Measurements from ENCODE around the gene HPSE2.
"Not testable (repeated sequence)": the region's sequence is repeated elsewhere in the genome, so short reads cannot be mapped to it uniquely, and the experiment has no call there.

The HPSE2 gene

GRCh38 chr10:98563811-98564210 lies 671.8 kb downstream of the HPSE2 start:
- DNase-seq: no peak
- no peak for ATAC-seq

- DNase-seq (no peak), ATAC-seq (no peak)
These were observed 675.1 kb downstream of the HPSE2 start for GRCh38 chr10:98560565-98560964.

GRCh38 chr10:98556061-98556460 lies 679.6 kb downstream of the HPSE2 start:
- ATAC-seq: no peak

GRCh38 chr10:98555021-98555619 lies 680.5 kb downstream of the HPSE2 start:
- ATAC-seq (no peak), DNase-seq (no peak)

More at GRCh38 chr10:98556061-98556460, 679.6 kb downstream of the HPSE2 start:
- DNase-seq: no peak

GRCh38 chr10:98541561-98541960 lies 694.1 kb downstream of the HPSE2 start:
- not testable (repeated sequence) for ATAC-seq, DNase-seq

- ATAC-seq: no peak
- no peak for DNase-seq
These were observed 696.1 kb downstream of the HPSE2 start for GRCh38 chr10:98539578-98539977.

- DNase-seq (no peak), ATAC-seq (no peak)
These were observed 697.2 kb downstream of the HPSE2 start for GRCh38 chr10:98538472-98538871.

- ATAC-seq (no peak), DNase-seq (no peak)
These were observed 699.1 kb downstream of the HPSE2 start for GRCh38 chr10:98536551-98536950.

GRCh38 chr10:98533746-98534445 lies 701.8 kb downstream of the HPSE2 start:
- ATAC-seq: no peak
- DNase-seq: no peak

GRCh38 chr10:98533241-98533640 lies 702.4 kb downstream of the HPSE2 start:
- ATAC-seq (no peak), DNase-seq (no peak)

- no peak for ATAC-seq
- DNase-seq: no peak
These were observed 706.9 kb downstream of the HPSE2 start for GRCh38 chr10:98528805-98529183.

- ATAC-seq: no peak
- DNase-seq: no peak
These were observed 707.4 kb downstream of the HPSE2 start for GRCh38 chr10:98528166-98528804.

- DNase-seq: no peak
These were observed 709.7 kb downstream of the HPSE2 start for GRCh38 chr10:98525969-98526368.

GRCh38 chr10:98524124-98524523 lies 711.5 kb downstream of the HPSE2 start:
- no peak for ATAC-seq
- DNase-seq: no peak

More at GRCh38 chr10:98525969-98526368, 709.7 kb downstream of the HPSE2 start:
- no peak for ATAC-seq

- no peak for DNase-seq
- ATAC-seq: no peak
These were observed 715.8 kb downstream of the HPSE2 start for GRCh38 chr10:98519841-98520240.

- ATAC-seq: no peak
- DNase-seq: no peak
These were observed 718.0 kb downstream of the HPSE2 start for GRCh38 chr10:98517672-98518071.

GRCh38 chr10:98516352-98516751 lies 719.3 kb downstream of the HPSE2 start:
- ATAC-seq (no peak), DNase-seq (no peak)

GRCh38 chr10:98513704-98514103 lies 721.9 kb downstream of the HPSE2 start:
- ATAC-seq (no peak), DNase-seq (no peak)

GRCh38 chr10:98511876-98512275 lies 723.8 kb downstream of the HPSE2 start:
- DNase-seq (no peak), ATAC-seq (no peak)

GRCh38 chr10:98510412-98510995 lies 725.1 kb downstream of the HPSE2 start:
- ATAC-seq: no peak

GRCh38 chr10:98509745-98510144 lies 725.9 kb downstream of the HPSE2 start:
- DNase-seq: no peak
- no peak for ATAC-seq

More at GRCh38 chr10:98510412-98510995, 725.1 kb downstream of the HPSE2 start:
- DNase-seq: no peak

- DNase-seq, ATAC-seq: not testable (repeated sequence)
These were observed 733.1 kb downstream of the HPSE2 start for GRCh38 chr10:98502535-98502934.

GRCh38 chr10:98492763-98493162 lies 742.9 kb downstream of the HPSE2 start:
- DNase-seq: no peak
- ATAC-seq: no peak

Data from stimulated activated naive CD8-positive, alpha-beta T cell treated with anti-CD3 and anti-CD28 coated beads, Interleukin-15, Interleukin-2, amounts not matched to agents 100 U/mL and 50 U/mL, for 24 hours (primary cell).